Activated naive CD4-positive, alpha-beta T cell (primary cell): ENCODE data around the gene STK32C.

ENCODE experiments used
- DNase-seq, 4 experiments: peaks; one replicate each; lab custom pipeline; 2025; lab: John Stamatoyannopoulos, UW

The STK32C gene

GRCh38 chr10:132199268-132199853 is 108.4 kb downstream of the STK32C start:
- DNase-seq = no peak

DNA sequence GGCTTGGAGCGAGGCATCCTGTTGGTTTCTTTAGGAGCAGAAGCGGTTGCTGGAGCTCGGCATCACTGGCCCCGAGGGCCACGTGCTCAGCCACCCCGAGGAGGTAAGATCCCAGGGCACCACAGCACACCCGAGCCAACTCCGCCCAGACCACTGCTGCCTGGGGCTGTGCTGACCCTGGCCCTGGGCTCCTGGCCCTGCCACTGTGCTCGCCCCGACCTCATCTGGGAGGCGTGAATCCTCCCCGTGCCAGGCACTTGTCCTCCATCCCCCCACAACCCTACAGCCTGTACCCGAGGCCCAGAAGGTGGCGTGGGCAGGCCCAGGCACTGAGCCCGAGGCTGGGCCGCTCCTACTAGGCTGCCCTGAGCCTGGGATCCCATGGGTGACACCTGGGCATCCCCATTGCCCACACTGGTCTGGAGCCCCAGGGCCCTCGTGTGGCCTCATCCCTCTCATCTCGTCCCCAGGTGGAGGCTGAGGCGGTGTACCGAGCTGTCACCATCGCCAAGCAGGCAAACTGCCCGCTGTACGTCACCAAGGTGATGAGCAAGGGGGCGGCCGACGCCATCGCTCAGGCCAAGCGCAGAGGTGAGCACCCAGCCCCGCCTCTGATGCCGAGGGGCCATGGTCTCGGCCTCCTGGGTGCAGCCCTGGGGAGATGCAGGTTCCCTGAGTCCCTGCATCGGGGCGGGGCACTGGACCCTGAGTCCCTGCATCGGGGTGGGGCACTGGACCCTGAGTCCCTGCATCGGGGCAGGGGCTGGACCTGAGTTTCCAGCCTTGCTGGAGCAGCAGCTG is 109.2 kb downstream of the STK32C start:
- DNase-seq = no peak

- DNase-seq = no peak
These were observed 109.7 kb downstream of the STK32C start for GRCh38 chr10:132198068-132198370.

GRCh38 chr10:132197271-132198067 is 110.3 kb downstream of the STK32C start:
- no peak for DNase-seq

DNA sequence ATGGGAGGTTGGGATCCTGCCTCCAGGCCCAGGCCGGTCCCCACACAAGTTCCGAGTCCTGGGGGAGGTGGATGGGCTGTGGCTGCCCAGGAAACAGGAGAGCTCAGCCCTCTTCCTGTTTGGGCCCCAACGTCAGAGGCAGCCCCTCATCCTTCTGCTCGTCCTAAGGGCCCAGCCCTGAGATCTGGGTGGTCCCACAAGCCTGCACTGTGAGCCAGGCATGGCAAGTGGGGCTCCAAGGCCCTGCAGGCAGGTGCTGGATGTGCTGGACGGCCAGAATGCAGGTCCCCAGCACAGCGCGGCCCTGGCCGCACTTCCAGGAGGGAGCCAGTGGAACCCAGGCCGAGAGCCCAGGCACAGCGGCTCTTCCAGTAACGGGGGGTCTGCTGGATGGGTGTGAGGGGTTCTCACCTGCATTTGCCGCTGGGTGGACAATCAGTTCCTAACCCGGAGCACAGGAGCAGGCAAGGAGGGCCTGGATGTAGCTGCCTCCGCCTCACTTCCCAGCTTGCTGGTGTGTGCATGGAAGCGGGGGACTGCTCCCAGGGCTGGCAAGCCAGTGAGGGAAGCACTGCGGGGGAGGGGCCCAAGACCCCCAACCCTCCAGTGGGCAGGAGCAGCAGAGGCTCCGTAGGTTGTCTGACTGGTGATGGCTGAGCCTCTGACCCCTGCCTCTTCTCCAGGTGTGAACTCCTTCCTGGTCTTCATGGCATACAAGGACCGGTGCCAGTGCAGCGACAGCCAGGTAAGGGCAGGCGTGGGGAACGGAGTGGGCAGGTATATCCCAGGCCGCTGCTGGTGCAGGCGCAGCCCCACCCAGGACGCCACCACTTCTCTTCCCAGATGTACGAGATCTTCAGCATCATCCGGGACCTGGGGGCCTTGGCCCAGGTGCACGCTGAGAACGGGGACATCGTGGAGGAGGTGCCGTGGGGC is 111.3 kb downstream of the STK32C start:
- no peak for DNase-seq

GRCh38 chr10:132195366-132196075 is 112.2 kb downstream of the STK32C start:
- DNase-seq = no peak

DNA sequence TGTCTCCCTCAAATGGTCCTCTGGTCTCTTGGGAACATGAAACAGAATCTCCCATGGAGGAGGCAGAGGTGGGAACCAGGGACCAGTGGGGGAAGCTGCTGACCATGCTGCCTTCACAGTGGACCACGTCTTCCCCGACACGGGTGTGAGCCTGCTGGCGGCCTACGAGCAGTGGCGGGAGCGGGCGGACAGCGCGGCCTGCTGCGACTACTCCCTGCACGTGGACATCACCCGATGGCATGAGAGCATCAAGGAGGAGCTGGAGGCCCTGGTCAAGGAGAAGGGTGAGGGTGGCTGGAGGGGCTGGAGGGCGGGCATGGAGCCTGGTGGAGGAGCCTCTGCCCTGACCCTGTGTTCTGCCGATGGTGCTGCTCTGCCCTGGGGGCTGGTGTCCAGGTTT is 113.0 kb downstream of the STK32C start:
- DNase-seq = no peak

DNA sequence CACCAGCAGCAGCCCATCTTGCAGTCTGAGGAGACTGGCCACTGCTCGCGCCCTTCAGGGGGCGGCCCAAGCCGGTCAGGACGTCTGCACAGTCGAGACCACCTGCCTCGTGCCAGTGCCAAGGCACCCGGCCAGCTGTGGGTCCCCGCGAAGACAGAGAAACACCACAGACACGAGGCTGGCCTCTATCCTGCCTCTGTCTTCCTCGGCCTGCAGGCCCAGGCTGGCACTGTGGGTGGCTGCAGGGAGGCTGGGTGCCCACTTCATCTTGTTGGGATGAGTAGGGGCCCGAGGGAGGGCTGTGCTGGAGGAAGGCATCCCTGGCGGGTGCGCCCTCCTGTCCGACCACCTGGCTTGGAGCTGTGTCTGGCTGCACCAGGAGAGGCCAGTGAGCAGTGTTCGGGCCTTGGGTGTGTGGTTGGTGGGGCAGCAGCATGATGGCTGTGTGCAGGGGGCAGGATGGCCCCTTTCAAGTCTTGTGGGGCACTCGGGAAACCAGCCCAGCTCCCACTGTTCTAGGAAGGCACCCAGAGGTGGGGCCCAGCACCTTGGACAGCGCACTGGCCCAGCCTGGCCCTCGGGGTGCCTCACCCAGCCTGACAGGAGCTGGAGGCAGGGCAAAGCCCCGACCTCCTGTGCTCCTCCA is 113.7 kb downstream of the STK32C start:
- DNase-seq = peak in 1 of 4 experiments; percentile 15

GRCh38 chr10:132192991-132193665 is 114.6 kb downstream of the STK32C start:
- DNase-seq = no peak

GRCh38 chr10:132192076-132192975 is 115.4 kb downstream of the STK32C start:
- DNase-seq = no peak

- DNase-seq = no peak
These were observed 117.8 kb downstream of the STK32C start for GRCh38 chr10:132189810-132190422.

DNA sequence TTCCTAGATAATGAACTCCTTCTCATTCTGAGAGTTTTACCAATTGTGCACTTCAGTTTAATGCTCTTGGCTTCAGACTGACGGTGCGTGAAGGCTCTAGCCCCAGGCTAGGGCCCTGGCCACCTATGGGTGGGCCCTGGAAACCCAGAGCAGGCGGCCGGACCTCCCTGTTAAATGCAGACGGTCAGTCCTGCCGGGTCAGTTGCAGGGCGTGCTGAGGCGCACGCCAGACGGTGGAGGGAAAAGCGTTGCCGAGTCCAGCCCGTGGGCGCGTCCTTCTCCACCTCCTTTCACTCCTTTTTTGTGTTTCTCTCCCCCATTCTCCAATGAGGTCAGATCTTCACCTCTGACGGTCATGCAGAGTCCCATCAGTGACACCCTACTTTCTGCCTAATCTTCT is 118.7 kb downstream of the STK32C start:
- DNase-seq = no peak

GRCh38 chr10:132188331-132188730 is 119.4 kb downstream of the STK32C start:
- DNase-seq = no peak

DNA sequence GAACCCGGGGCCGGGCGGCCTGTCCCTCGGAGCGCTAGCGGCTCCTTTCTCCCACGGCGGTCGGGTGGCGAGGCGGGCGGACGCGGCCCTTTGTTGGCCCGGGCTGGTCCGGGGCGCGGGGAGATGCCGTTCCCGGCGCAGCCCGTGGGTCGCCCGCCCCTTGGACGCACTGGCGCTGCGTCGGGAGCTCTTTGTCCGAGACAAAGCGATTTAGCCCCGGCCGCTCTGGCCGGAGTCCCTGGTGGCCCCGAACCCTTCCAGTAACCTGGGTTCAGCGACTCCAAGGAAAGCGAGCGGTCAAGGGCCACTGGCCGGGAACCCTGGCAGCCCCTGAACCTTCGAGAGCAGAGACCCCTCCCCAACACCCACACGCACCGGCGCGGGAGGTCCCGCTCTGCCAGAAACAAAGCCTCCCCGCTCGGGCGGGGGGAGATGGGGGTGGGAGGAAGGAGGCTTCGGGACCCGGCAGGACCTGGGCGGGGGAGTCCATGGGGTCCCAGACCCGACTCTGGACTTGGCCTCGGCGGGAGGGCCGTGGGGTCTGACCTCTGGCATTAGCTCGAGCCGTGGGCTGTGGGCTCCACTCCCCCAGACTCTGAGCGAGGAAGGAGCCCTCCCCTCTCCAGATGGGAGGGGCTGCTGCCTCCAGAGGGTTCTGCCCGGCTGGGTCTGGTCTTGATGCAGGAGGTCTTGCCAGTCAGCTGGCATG is 120.2 kb downstream of the STK32C start:
- DNase-seq = no peak

DNA sequence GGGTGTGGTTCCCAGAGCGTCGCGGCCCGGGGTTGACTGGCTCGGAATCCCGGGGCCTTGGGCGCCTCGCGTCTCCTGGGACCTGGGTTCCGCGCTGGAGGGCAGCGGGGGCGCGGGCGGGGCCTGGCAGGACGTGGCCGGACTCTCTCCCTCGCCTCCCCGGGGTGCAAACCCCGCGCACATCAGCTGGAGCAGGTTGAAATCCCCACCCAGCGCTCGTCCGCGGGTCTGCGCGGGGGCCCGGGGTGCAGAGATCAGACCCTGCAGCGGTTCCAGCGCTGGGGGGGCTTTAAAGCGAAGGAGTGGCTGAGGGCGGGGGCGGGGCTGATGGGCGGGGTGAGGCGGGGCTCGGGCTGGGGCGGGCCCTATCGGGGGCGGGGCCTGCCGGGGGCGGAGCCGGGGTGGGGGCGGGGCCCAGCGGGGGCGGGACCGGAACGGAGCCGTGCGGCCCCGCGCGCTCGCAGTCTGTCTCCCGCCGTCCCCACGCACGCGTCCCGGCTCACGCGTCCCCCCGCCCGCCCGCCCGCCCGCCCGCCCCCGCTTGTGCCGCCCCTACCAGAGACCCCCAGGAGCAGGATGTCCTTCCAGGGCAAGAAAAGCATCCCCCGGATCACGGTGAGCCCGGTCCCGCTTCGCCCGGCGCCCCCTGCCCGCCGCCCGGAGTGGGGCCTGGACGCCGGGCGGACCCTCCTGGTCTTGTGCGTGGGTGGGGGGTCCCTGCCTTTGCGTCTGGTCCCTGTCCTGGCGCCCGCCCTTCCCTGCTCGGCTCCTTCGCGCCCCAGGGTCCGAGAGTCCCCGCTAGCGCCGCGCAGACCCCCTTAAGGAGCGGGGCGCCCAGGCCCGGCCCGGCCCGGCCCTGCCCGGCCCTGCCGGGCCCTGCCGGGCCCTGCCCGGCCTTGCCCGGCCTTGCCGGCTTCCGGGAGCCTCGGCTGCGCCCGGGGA is 121.0 kb downstream of the STK32C start, which contains the start of gene DPYSL4:
TSS of gene DPYSL4 (plus strand) at position 461 of the 942 bp plus-strand sequence. CDS start at position 577, 116 bp downstream.
- DNase-seq = peak; percentile 22 to 41 (median 24)

DNA sequence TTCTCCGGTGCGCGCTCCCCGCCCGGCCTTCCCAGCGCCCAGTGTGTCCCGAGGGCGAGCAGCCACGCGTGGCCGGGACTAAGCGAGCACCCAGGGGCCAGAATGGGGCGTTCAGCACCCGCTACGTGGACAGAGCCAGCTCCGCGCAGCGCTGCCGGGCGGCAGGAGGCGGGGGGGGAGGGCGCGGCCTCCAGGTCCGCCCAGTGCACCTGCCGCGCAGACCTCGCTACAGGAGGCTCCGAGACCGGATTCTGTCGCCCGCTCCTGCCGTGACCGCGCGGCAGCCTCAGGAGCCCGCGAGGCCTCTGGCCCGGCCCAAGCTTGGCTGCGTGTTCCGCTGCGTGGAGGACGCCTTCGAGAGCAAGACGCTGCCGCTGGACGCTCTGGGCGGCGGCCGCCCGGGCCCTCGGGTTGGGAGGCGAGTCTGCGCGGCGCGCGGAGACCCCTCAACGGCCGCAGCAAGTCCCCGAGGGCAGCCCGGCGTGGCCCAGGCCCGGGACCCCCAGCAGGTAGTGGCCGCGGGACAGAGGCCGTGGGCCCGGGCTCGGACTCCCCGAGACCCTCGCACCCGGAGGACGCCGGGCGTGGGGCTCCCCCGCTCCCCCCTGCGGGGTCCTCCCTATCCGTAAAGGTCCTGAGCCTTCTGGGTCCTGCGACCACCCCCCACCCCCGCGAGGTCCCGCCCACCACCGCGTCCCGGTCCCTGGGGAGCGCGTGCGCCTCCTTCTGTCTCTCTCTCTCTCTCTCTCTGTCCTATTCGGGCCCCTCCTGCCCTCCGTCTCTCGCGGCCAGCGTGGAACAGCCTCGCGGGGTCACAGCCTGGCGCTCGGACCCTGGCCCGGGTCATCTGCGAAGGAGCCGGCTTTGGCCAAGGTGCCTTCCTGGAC is 121.9 kb downstream of the STK32C start:
- peak in 3 of 4 experiments; percentile 26 to 49 (median 29) for DNase-seq
